Renal cortical epithelial cell (primary cell): ENCODE results near the gene FKBP6. TPM values are rescaled to one million over a fixed set of nuclear protein-coding genes. Genes with fewer than 3 reads are reported as not detected.
"Not testable (repeated sequence)": the region's sequence is repeated elsewhere in the genome, so short reads cannot be mapped to it uniquely, and the experiment has no call there.

Source experiments
- DNase-seq: peaks from one replicate; pipeline ENCODE4 v3.0.0-alpha.2; 2011; ENCODE audit warnings: low read depth
- total RNA-seq: library from RNA; depleted of rRNA; stranded (reverse); fragments of >200 nt; gene quantifications from 2 replicates; pipeline ENCODE4 v1.2.3, GENCODE V29; 2014

Gene FKBP6
- total RNA-seq, 1 donor from 2014 or later: not detected

- peak; percentile 22 for DNase-seq
These were observed 3.7 kb upstream of the FKBP6 start for GRCh38 chr7:73324081-73324845.

- not testable (repeated sequence) for DNase-seq
These were observed 2.5 kb upstream of the FKBP6 start for GRCh38 chr7:73325424-73325823.

GRCh38 chr7:73327449-73327848, 512 bp upstream of the FKBP6 start:
- DNase-seq: not testable (repeated sequence)

GRCh38 chr7:73328696-73329095, 735 bp downstream of the FKBP6 start:
- DNase-seq: no peak

- peak; percentile 43 for DNase-seq
These were observed 2.1 kb downstream of the FKBP6 start for GRCh38 chr7:73329861-73330581.

- DNase-seq: no peak
These were observed 2.8 kb downstream of the FKBP6 start for GRCh38 chr7:73330772-73331171.

- DNase-seq: no peak
These were observed 4.5 kb downstream of the FKBP6 start for GRCh38 chr7:73332447-73332846.

GRCh38 chr7:73338321-73338720, 10.4 kb downstream of the FKBP6 start:
- DNase-seq: no peak

GRCh38 chr7:73340514-73340913, 12.6 kb downstream of the FKBP6 start:
- DNase-seq: no peak

- peak; percentile 61 for DNase-seq
These were observed 13.9 kb downstream of the FKBP6 start for GRCh38 chr7:73341877-73342276.

- DNase-seq: peak; percentile 59
These were observed 14.7 kb downstream of the FKBP6 start for GRCh38 chr7:73342645-73343044.

- DNase-seq: no peak
These were observed 15.9 kb downstream of the FKBP6 start for GRCh38 chr7:73343671-73344380.

- DNase-seq: no peak
These were observed 17.6 kb downstream of the FKBP6 start for GRCh38 chr7:73345538-73345937.

- DNase-seq: no peak
These were observed 18.0 kb downstream of the FKBP6 start for GRCh38 chr7:73345951-73346350.

- DNase-seq: no peak
These were observed 21.8 kb downstream of the FKBP6 start for GRCh38 chr7:73349763-73350162.

GRCh38 chr7:73350306-73351068, 22.5 kb downstream of the FKBP6 start:
- DNase-seq: no peak

GRCh38 chr7:73351447-73352167, 23.6 kb downstream of the FKBP6 start:
- DNase-seq: no peak

GRCh38 chr7:73352784-73353183, 24.8 kb downstream of the FKBP6 start:
- DNase-seq: no peak

GRCh38 chr7:73353243-73353642, 25.3 kb downstream of the FKBP6 start:
- DNase-seq: no peak

GRCh38 chr7:73354196-73354595, 26.2 kb downstream of the FKBP6 start:
- no peak for DNase-seq

- DNase-seq: no peak
These were observed 26.9 kb downstream of the FKBP6 start for GRCh38 chr7:73354821-73355220.
